HG03103 (cell line): ENCODE data around the gene PAGE2.
"Not testable (repeated sequence)": the region's sequence is repeated elsewhere in the genome, so short reads cannot be mapped to it uniquely, and the experiment has no call there.

Source experiments
- ATAC-seq: cut with Tn5 transposase; IDR thresholded peaks from one replicate; pipeline ENCODE4 v1.9.1; 2021; ENCODE audit warnings: low read depth; ENCODE audit not compliant: unreplicated experiment

PAGE2 gene

DNA sequence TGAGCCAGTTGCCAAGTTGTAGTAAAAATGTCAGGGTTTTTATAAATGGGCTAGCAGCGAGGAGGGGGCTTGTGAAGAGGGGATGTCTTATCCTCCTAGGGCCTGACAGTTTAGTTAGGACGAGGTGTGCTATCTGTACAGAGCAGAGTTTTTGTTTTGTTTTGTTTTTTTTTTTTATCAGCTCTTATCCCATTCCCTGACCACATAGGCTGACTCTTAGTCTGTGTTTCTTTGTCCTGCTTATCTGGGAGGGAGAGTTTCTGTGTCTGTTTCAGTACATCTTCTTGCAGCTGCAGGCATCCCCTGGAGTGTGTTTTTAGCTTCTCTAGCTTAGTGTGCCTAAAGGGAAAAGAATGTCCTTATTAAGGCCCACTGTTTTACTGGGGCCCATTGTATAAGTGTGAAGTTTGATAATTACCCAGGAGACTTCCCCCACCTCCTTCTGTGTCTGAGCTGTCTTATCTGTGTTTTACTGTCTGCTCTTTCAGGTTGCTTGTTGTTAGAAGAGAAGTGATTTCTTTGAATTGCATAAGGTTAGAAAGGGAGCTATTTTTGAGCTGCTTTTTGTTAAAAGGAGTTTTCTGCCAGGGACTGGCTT is 32.0 kb downstream of the PAGE2 start:
- no peak for ATAC-seq

DNA sequence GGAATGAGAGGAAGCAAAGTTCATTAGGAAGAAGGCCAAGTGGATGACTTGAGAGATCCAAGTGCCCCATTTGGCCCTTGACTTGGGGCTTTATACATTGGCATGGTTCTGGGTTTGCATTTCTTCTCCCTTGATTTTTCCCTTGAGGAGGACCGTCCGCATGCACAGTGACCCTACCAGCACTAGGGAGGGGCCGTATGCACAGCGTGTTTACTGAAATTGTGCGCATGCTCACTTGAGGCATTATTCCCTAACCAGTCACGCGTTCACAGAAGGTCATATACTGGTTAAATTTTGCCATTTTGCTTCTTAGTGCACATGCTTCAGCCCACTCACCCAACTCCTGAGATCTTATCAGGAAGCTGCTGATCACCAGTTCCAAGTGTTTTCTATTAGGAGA is 35.1 kb downstream of the PAGE2 start:
- ATAC-seq = no peak

GRCh38 chrX:55127692-55128091 is 38.9 kb downstream of the PAGE2 start:
- no peak for ATAC-seq

DNA sequence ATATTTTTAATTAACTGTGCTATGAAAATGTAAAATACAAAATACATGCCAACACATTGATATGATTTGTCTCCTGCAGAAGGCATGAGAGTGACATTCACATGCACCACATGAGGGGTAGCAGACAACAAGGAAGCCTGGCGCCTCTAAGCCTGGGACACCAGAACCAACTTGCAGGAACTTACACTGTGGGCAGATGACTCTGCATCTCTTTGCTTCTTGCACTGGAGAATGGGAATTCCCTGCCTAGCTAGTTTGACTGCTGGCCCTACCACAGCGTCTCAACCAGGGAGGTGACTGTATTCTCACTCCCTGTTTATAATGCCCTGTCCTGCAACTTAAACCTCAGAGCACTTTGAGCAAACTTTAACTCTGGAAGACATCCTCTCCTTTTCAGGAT is 40.5 kb downstream of the PAGE2 start:
- ATAC-seq = no peak

DNA sequence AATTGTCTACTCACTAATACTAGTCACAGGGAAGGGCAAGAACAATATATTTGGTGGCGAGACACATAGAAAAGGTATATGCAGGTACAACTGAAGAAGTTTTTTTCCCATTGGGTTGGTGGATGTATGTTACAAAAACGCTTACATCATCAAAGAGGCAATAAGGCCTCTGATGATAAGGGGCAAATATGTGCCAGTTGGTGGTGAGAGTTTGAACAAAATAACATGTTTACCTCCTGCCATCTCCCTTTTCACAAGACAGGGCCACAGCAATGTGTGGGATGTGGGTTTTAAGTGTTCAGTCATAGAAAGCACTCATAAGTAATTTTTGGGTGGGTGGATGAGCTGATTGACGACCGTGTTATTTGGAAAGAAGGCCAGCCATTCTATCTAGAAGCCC is 41.7 kb downstream of the PAGE2 start:
- ATAC-seq = no peak

GRCh38 chrX:55132416-55132815 is 43.6 kb downstream of the PAGE2 start:
- ATAC-seq = no peak

GRCh38 chrX:55135171-55135570 is 46.4 kb downstream of the PAGE2 start:
- ATAC-seq = no peak

- not testable (repeated sequence) for ATAC-seq
Measured at GRCh38 chrX:55140800-55141199, 52.0 kb downstream of the PAGE2 start.
